BJ (cell line): ENCODE measurements around the gene AJAP1. TPM values are rescaled to one million over a fixed set of nuclear protein-coding genes. Genes with fewer than 3 reads are reported as not detected.

Experiments used
- CTCF ChIA-PET: fragments of 350-600 bp; formaldehyde crosslinking; extraction: SDS; loops from one replicate; lab custom pipeline; 2021; ENCODE audit warnings: antibody characterized with exemption, inconsistent platforms; lab: Yijun Ruan, JAX
- POLR2A ChIA-PET: fragments of 300-600 bp; sonication (Branson Sonifier 250); formaldehyde crosslinking; extraction: SDS; loops from one replicate; lab custom pipeline; 2021; ENCODE audit warnings: antibody characterized with exemption; lab: Charles Lee
- DNase-seq: peaks from one replicate; pipeline ENCODE4 v3.0.0-alpha.2; 2011; ENCODE audit warnings: low read depth
- H3K27me3 ChIP-seq: 2 replicates; pipeline ENCODE4 v1.6.0; 2011; ENCODE audit warnings: low read length; ENCODE audit not compliant: control insufficient read depth, insufficient read depth
- H3K36me3 ChIP-seq: 2 replicates; pipeline ENCODE4 v1.5.1; 2011; ENCODE audit warnings: low read length; ENCODE audit not compliant: control insufficient read depth, insufficient read depth
- H3K4me3 ChIP-seq: 2 replicates; pipeline ENCODE4 v1.5.1; 2011; ENCODE audit warnings: low read depth, mild to moderate bottlenecking, control low read depth, low read length
- polyA plus RNA-seq: library from polyadenylated mRNA; depleted of rRNA; stranded (reverse); fragments of >200 nt; gene quantifications from 2 replicates; pipeline ENCODE4 v1.2.3, GENCODE V29; 2011
- TF ChIP-seq, protein P1 (sequence below): IDR thresholded peaks from 2 replicates; pipeline ENCODE4 v1.5.1; 2011; ENCODE audit warnings: low read depth, mild to moderate bottlenecking, control low read depth, inconsistent platforms, low read length, moderate library complexity; ENCODE audit not compliant: insufficient read depth

The AJAP1 gene
- polyA plus RNA-seq, 1 experiment = 0.80 TPM

DNA sequence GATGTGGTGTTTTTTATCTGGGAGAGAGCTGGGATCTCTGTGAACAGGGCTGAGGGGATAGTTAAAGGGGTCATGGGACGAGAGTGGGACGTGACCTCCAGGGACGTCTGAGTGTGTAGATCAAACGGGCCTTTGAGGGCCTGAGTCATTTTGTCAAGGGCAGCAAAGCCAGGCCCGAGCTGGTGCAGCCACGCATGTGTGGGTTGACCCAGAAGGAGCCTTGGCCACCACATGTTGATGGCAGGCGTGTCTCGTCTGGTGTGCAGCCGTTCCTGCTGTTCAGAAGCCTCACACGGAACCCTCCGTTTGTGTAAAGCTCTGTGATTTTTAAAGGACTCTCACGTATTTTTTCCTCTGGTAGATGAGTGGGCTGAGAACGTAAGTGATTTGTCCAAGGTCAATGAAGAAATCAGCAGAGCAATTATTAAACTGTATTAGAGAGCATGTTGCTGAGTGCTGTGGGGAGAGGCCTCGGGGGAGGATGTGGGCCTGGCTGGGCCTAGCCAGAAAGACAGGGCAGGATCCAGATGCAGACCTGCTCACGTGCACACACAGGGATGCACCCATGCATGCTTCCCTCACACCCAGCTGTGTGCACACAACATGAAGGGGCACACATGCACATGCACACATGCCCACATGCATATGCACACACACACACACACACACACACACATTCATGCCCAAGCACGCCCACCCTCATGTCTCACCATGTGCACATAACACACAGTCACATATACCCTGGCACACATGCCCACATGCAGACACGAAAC is 89.8 kb downstream of the AJAP1 start:
- Histone ChIP-seq H3K4me3 (no peak overlapping the region), H3K36me3 (no peaks in the 10 kb centered on the region), H3K27me3 (no peaks in the 10 kb centered on the region)
- CTCF ChIA-PET = no interaction called here
- no peak for DNase-seq
- TF ChIP-seq, protein P1, sequence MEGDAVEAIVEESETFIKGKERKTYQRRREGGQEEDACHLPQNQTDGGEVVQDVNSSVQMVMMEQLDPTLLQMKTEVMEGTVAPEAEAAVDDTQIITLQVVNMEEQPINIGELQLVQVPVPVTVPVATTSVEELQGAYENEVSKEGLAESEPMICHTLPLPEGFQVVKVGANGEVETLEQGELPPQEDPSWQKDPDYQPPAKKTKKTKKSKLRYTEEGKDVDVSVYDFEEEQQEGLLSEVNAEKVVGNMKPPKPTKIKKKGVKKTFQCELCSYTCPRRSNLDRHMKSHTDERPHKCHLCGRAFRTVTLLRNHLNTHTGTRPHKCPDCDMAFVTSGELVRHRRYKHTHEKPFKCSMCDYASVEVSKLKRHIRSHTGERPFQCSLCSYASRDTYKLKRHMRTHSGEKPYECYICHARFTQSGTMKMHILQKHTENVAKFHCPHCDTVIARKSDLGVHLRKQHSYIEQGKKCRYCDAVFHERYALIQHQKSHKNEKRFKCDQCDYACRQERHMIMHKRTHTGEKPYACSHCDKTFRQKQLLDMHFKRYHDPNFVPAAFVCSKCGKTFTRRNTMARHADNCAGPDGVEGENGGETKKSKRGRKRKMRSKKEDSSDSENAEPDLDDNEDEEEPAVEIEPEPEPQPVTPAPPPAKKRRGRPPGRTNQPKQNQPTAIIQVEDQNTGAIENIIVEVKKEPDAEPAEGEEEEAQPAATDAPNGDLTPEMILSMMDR = no peak
- POLR2A ChIA-PET = no interaction called here

DNA sequence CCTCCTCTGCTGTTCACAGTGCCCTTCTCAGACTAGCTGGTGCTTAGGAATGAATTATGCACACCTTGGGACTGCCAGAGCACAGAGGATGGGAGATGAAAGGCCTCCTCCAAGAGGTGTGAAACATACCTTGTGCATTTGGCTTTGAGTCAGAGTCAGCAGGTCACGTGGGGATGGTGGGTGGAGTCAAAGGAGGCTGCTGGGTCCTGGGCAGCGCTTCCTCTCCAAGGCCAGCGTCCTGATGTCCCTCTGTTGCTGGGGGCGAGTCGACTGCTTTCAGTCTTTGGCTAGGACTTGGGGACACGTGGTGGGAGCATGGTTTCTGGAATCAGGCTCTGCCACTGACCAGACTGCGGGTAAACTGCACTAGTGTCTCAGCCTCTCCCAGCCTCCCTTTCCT is 91.2 kb downstream of the AJAP1 start:
- no peak for DNase-seq
- H3K27me3 ChIP-seq = no peaks in the 10 kb centered on the region
- TF ChIP-seq, protein P1 = no peak
- ChIA-PET CTCF (no interaction called here), POLR2A (no interaction called here)
- no peak overlapping the region for H3K4me3 ChIP-seq
- H3K36me3 ChIP-seq = no peaks in the 10 kb centered on the region

DNA sequence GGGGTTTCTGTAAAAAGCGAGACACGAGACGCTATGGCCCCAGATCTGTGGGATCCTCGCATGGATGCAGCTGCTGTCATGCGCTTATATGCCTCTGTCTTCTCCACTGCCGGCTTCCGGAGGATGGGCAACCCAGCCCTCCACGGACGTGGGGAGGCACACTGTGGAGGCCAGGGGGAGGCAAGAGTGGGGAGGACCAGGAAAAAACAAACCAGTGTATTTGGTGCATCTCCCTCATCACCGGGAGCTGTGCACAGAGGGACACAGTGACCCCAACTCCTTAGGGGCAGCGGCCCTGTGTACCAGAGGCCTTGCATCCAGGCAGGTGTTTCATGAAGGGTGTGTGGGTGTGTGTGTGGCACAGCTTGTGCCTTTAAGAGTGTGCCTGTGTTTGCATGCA is 95.0 kb downstream of the AJAP1 start:
- DNase-seq = no peak
- Histone ChIP-seq H3K36me3 (no peaks in the 10 kb centered on the region), H3K27me3 (no peaks in the 10 kb centered on the region), H3K4me3 (no peak overlapping the region)
- TF ChIP-seq, protein P1 = no peak
- POLR2A ChIA-PET = no interaction called here
- CTCF ChIA-PET = interaction anchor here (0.6 to 0.9 kb wide), 2 partner anchors 9 to 1012 kb away, joined by 3 read pairs; no protein-coding TSS in a partner anchor

DNA sequence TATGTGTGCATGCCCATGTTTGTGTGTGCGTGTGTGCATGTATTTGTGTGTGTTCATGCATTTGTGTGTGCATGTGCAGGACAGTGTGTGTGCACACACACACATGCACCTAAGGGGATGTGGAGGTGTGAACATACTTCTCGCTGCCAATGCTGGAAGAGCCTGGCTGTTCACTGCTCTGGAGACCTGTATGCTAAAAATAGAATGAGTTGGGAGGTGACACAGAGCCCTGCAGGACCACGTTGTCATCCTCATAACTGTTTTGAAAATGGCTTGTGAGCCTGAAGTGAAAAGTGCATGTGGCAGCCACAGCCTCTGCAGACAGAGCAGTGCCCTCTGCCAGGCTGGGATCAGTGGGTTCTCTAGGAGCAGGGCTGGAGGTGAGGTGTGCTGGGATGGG is 95.8 kb downstream of the AJAP1 start:
- ChIA-PET CTCF (no interaction called here), POLR2A (no interaction called here)
- no peaks in the 10 kb centered on the region for H3K36me3 ChIP-seq
- no peaks in the 10 kb centered on the region for H3K27me3 ChIP-seq
- TF ChIP-seq, protein P1 = no peak
- no peak overlapping the region for H3K4me3 ChIP-seq
- DNase-seq = no peak

DNA sequence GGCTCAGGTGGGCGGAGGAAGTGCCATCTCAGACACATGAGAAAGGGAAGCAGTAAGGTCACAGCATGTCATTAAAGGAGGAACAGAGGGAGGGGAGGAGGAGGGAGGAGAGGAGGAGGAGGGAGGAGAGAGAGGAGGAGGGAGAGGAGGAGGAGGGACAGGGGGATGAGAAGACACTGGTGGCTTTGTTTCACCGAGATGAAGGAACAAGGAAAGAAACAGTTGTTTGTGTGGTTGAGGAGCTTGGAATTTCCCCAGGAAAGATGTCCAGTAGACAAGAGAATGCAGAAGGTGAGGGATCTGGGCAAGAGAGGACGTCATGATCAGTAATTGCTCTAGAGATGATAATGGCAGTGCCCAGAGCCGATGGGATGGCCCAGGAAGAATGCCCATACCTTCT is 97.7 kb downstream of the AJAP1 start:
- H3K4me3 ChIP-seq = no peak overlapping the region
- TF ChIP-seq, protein P1 = no peak
- ChIA-PET CTCF (no interaction called here), POLR2A (no interaction called here)
- H3K36me3 ChIP-seq = no peaks in the 10 kb centered on the region
- DNase-seq = no peak
- no peaks in the 10 kb centered on the region for H3K27me3 ChIP-seq
